ENCODE data around the gene SRC. TPM values are rescaled to one million over a fixed set of nuclear protein-coding genes. Genes with fewer than 3 reads are reported as not detected.

Gene SRC
- polyA plus RNA-seq, 3 donors: 13.5 to 25.7 (median 13.6) TPM

DNA sequence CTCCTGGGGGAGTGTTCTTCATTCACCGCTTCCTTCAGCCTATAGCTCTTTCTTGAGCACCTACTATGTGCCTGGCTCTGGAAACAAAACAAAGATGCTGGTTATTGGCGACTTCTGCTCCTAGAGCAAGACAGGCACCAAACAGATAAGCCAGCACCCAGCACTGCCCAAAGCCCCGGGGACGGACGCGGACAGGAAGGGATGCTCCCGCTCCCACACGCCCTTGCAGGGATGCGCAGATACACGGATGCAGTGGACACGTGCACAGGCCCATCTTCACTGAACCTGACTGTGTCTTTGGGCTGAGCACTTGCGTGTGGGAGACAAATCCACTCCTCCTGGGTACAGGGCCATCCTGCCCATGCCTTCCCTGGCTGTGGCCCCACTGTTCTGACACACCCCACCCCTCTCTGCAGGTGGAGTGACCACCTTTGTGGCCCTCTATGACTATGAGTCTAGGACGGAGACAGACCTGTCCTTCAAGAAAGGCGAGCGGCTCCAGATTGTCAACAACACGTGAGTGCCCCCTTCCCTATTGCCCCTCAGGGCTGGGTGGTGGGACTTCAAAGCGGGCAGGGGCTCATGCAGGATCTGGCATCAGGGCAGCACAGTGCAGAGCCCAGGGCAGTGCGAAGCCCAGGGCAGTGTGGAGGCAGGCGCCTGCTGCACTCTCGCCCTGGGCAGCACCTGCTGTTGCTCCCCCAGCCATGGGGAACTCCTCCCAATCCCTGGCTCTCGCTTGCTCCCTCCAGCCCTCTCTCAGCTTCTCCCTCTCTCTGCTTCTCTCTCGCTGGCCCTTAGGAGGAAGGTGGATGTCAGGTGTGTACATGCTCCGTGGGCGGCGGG is 39.9 kb downstream of the SRC start:
- 91 to 94% (median 93%) methylated on average over 23 to 25 of the region's 25 CpGs for WGBS, 3 donors
- H3K27ac ChIP-seq (ENCODE audit: low read depth, low read length): no peak overlapping the region

DNA sequence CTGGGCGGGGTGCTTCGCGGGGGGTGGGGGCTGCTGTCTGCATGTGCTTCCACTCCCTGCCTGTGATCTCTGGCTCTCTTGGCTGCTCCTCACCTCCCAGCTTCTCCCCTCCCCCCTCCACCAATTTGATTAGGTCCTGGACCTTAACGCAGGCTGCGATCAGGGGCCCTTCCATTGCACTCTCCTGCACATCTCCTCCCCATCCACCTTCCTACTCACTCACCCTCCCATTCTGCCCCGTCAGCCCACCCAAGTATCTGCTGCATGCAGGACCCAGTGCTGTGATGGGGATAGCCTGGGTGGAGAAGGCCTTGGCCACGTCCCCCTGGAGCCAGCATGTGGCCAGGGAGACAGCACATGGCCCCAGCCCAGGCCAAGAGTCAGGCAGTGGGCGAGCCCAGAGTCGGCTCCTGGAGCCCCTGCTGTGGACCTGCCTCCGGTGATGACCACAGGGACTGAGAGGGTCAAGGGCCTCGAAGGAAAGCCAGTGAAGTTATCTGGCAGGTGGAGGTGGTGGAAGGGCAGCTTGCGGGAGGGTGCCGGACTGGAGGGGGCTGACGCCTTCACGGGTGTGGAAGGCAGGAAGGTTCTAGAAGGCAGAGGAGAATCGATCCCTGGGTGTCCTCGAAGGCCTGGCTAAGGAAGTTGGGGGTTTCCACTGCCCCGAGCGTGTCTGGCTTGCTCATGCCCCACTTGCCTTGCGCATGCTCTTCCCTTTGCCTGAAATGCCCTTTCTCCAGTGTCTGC is 40.7 kb downstream of the SRC start:
- no peak overlapping the region for H3K27ac ChIP-seq (ENCODE audit: low read depth, low read length)
- WGBS, 3 donors: 82 to 89% (median 85%) methylated on average over 20 of the region's 20 CpGs

DNA sequence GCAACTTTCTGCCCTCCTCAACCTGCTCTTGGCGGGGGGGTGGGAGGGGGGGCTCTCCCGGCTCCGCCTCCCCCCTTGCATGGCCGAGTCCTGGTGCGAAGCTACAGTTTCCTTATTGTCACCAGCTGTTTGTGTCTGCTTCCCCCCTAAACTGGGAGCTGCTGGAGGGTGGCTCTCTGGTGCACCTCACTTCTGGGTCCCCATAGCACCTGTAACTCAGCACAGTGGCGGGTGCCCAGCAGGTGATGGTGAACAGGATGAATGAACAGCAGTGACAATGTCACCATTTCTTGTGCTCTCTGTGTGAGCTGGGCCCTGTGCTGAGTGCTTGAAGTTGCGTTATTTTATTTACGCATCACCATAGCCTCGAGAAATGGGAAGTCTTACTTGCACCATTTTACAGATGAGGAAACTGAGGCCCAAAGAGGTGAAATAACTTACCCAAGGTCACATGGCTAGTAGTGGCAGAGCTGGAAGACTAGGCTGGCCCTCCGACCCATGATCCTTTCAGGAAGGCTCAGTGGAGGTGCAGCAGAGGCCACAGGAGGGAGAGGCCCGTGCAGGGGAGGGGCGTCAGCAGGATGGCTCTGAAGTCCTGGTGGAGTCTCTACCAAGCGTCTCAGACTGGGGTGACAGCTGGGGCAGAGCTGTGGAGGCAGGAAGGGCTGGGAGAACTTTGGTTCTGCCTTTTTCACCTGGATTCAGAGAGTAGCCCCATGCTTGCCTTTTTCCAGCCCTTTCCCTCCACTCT is 41.8 kb downstream of the SRC start:
- WGBS, 3 donors: 86 to 91% (median 88%) methylated on average over 13 of the region's 13 CpGs
- H3K27ac ChIP-seq (ENCODE audit: low read depth, low read length): no peak overlapping the region

DNA sequence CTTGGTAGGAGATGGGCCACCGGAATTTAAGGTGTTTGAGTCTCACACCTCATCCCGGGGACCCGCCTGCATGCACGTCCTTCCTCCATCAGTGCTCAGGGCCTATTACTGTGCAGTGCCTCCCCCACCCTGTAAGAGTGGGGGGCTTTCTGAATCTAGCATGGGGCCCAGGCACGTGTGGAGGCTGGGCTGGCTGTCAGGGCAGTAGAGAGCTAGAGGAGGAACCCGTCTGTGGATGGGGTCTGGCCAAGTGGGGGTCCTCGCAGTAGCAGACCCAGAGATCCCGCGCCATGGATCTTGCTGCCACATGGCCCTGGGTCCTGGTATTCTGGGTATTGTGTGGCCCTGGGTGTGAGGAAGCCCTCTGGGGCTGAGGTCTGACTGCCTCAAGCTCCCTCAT is 42.9 kb downstream of the SRC start:
- WGBS, 3 donors: 82 to 95% (median 84%) methylated on average over 9 of the region's 9 CpGs
- H3K27ac ChIP-seq (ENCODE audit: low read depth, low read length): no peak overlapping the region

DNA sequence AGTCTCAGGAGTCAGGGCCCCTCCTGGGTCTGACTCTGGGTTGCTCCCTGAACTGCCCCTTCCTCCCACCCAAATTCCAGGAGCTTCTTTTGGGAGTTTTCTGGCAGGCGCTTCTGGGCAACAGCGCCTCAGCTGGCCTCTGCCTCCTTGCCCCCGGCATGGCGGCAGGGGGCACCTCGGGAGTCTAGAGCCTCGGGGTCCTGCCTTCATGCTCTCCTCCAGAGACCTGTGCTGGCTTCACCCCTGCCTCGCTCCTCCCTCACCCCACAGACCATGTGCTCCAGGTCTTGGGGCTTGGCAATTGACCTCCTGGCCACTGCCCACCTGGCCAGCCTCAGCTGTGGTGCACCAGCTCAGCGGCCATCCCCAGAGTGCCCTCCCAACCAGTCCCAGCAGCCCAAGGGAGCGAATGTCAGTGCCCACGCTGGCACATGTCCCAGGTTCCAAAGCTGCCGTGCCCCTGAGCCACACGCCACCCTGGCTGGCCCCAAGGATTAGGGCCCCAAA is 43.4 kb downstream of the SRC start:
- no peak overlapping the region for H3K27ac ChIP-seq (ENCODE audit: low read depth, low read length)
- 87 to 97% (median 88%) methylated on average over 11 to 12 of the region's 12 CpGs for WGBS, 3 donors

DNA sequence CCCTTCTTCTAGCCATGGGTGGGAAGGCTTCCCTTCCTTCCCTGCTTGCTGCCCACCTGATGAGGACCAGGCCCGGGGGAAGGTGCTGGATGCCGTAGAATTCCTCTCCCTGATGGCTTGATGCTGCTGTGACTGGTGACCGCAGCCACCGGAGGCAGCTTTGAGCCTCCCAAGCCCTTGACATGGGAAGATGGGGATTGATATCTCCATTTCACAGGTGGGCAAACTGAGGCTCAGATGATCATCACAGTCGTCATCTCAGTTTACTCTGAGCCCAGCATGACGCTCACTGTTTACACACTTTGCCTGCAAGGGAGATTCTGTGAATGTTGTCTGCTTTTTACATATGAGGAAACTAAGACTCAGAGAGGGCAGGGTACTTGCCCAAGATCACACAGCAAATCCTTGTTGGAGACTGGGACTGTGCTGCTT is 43.9 kb downstream of the SRC start:
- H3K27ac ChIP-seq (ENCODE audit: low read depth, low read length): no peak overlapping the region
- 91 to 95% (median 95%) methylated on average over 6 of the region's 6 CpGs for WGBS, 3 donors

DNA sequence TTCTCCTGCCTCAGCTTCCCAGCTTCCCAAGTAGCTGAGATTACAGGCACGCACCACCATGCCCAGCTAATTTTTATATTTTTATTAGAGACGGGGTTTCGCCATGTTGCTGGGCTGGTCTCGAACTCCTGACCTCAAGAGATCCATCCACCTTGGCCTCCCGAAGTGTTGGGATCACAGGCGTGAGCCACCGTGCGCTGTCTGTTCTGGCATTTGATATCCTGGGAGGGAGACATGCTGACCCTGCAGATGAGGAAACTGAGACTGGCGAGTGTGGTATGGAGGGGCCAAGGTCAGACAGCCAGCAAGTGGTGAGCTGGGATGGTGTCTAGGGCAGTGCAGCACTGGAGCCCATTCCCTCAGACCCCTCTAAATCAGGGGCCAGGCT is 44.6 kb downstream of the SRC start:
- 87 to 96% (median 95%) methylated on average over 9 of the region's 9 CpGs for WGBS, 3 donors
- H3K27ac ChIP-seq (ENCODE audit: low read depth, low read length): no peak overlapping the region

DNA sequence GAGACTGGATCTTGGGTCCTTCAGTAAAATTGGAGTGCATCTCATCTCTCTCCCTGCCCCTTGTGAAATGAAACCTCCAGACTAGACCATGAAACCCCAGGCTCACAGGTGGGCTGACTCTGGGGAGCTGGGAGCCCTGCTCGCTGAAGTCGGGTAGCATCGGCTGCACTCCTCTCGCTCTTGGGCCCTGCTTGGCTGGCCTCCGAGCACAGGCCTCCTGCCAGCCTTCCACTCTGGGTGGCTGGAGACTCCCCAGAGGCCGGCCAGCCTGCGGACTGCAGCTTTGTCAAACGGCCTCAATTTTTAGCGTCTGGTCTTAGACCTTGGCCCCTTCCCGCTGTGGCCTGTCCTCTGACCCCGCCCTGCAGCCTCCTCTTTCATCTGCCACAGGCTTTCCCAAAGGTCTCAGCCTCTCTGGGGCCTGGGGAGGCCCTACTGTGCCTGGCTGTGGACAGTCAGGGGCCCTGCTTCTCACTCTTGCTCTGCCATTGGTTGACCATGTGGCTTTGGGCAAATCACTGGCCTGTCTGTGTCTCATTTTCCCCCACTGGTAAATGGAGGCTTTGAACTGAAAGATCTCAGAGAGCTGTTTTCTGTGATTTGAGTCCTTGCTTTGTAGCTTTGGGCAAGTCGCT is 45.1 kb downstream of the SRC start:
- 71 to 81% (median 79%) methylated on average over 12 of the region's 12 CpGs for WGBS, 3 donors

DNA sequence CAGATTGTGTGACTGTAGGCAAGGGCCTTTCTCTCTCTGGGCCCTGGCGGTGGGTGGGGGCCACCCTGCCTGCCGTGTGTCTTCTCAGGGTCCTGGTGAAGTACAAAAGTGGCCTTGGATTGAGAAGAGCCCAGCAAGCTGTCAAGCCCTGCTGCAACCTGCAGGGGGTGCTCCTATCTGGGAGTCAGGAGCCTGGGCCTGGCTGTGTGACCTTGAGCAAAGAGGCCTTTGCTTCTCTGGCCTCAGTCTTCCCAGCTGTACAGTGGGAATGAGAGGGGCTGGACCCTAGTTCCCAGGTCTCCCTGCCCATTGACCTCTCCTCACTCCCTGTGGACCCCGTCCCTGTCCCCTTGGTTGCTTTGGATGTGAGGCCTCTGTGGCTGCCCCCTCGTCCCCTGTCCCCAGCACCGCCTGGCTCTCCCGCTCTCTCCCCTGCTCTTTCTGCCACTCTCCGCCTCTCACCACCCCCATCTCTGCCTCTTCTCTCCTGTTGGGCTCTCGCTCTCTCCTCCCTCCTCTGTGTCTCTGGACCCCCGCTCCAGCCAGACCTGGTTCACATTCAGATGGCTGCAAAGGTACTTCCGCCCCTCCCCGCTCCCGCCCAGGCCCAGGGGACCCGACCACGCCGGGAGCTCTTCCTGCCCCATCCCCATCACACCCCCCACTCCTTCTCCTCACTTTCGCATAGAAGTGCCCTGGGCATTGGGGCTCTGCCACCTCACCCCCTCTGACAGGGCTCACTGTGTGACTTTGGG is 46.7 kb downstream of the SRC start:
- H3K27ac ChIP-seq (ENCODE audit: low read depth, low read length): no peak overlapping the region
- WGBS, 3 donors: 87 to 92% (median 89%) methylated on average over 16 of the region's 16 CpGs

More for the DNA sequence above, 45.1 kb downstream of the SRC start:
- H3K27ac ChIP-seq (ENCODE audit: low read depth, low read length): no peak overlapping the region

DNA sequence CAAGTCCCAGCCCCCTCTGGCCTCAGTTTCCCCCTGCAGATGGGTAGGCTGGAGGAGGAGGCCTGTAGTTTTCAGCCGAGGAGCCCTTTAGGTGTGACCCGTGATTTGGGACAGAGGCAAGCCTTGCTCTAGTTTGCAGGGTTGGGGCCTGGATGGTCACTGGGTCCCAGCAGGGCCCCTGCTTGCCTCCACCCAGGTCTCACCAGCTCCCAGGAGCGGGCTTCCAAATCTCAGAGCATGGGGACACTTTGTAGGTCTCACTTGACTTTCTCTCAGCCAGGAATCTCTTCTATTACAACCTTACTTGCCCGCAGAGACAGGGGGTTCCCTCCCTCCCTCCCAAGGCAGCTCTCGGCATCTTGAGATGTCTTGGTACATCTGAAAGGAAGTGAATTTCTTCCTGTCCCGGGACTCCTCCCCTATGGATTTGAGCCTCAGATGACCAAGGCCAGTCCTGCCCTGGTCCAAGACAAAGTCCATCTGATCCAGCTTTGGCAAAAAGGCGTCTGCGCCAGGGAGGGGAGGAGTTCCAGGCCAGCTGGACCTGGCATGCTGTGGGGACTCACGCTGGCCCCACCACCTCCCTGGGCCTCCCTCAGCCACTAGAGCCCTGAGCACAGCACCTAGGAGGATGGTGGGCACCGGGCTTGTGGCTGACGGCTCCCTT is 47.4 kb downstream of the SRC start:
- 74 to 82% (median 76%) methylated on average over 10 to 11 of the region's 11 CpGs for WGBS, 3 donors
- no peak overlapping the region for H3K27ac ChIP-seq (ENCODE audit: low read depth, low read length)

DNA sequence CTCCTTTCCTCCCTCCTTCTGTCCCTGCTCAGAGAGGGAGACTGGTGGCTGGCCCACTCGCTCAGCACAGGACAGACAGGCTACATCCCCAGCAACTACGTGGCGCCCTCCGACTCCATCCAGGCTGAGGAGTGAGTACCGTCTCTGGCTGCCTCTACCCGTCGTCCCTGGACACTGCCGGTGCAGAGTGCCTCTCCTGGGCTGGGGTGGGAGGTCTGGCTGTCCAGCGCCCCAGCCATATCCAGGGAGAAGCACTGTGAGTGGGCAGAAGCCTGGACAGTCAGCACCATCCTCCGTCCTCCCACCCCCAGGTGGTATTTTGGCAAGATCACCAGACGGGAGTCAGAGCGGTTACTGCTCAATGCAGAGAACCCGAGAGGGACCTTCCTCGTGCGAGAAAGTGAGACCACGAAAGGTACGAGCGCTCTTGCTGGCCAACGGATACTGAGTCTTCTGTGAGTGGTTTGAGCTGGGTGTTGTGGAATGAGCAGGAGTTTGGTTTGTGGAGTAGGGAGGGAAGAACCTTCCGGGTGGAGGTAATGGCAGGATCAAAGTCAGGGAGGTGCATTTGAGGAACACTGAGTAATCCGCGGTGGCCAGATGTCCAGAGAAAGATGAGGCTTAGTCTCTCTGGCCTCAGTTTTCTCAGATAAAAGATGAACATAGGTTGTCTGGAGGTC is 48.1 kb downstream of the SRC start:
- H3K27ac ChIP-seq (ENCODE audit: low read depth, low read length): no peak overlapping the region
- WGBS, 3 donors: 88 to 90% (median 88%) methylated on average over 22 of the region's 22 CpGs

DNA sequence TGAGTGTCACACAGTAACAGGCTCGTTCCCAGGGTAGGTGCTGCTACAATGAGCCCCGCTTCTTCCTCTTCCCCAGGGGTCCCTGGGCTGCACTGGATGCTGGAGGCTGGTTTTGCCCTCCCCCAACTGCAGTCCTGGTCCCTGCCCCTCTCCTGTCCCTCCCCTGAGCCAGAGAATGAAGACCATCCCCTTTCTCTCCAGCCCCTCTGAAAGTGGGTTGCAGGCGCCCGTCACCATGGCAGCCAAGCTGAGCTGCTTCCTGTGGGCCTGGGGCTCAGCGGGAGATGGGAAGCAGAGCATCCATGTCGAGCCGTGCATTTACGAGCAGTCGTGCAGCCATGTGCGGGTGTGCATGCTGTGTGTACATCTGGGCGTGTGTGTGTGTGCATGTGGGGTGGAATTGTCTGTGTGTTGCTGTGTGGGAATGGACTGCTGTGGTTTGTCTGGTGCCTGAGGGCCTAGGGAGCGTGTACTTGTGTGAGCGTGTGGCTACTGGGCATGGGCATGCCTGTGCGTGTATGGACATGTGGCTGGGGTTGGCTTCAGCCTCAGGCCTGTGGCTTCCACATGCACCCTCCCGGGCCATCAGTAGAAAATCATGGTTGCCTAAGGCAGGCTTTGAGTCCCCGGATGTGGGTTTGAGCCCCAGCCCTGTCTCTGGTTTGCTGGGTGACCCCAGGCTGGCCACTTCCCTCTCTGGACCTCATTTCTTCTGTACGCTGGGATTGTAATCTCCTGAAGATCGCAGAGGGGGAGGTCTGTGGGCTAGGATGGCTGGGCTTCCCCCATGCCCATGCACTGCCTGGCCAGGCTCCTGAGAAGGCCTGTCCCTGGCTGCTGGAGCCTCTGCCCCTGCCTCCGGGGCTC is 48.8 kb downstream of the SRC start:
- WGBS, 3 donors: 75 to 95% (median 83%) methylated on average over 19 of the region's 19 CpGs
- no peak overlapping the region for H3K27ac ChIP-seq (ENCODE audit: low read depth, low read length)

DNA sequence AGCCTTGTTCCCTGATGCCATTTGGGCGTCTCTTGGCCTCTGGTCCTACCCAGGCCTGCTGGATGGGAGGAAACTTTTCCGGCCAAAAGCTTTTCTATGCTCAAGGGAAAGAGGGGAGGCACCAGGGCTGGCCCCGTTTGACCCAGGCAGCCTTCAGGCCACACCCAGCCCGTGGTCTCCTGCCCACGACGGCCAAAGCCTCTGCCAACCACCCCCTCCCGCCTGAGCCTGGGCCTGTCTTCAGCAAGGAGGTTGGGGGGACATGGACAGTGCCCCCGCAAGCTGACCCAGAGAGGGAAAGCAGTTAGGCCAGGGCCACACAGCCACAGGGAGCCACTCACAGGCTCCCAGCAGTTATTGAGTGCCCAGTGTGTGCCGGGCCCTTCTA is 49.5 kb downstream of the SRC start:
- 47 to 86% (median 58%) methylated on average over 9 of the region's 9 CpGs for WGBS, 3 donors
- H3K27ac ChIP-seq (ENCODE audit: low read depth, low read length): no peak overlapping the region

DNA sequence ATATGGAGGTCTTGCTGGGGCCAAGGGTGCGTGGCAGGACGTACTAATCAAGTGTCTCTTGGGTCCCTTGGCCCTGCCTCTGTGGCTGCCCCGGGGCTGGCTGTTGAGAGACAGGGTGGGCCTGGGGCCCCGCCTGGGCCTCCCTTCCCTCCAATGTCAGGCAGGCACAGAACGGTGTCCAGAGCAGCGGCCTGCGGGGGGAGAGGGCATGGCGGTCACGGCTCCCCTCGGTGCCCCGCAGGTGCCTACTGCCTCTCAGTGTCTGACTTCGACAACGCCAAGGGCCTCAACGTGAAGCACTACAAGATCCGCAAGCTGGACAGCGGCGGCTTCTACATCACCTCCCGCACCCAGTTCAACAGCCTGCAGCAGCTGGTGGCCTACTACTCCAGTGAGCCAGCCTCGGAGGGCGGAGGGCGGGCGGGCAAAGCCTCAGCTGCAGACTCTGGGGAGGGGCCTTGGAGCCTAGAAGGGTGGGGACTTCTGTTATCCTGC is 50.0 kb downstream of the SRC start:
- WGBS, 3 donors: 59 to 75% (median 67%) methylated on average over 20 to 22 of the region's 22 CpGs
- H3K27ac ChIP-seq (ENCODE audit: low read depth, low read length): no peak overlapping the region

DNA sequence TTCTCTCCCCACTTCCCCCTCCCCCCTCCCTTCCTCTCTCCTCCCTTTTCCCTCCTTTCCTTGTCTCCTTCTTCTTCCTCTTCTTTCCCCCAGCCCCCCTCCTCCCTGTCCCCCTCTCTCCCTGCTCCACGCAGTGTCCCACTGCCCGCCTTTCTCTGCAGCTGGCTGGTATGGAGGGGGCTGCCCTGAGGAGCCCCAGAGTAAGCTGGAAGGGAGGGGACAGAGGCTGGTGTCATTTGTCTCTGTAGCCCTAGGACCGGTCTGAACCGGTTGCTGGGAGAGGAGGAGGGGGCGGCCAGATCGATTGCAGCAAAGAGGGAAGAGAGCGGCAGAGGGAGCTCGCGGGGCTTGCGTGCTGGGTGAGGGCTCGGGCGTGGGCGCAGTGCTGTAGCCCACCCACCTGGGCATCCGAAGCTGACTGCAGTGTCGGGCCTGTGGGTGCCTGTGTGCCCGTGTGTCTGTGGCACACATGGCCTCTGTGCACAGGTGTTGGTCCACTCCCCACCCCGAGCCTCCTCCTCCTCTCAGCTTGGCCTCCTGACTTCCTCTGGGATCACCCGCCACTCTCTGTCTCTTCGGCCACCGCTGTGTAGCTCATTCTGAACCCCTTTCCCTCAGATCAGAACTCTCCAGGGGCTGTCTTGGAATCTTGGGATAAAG is 50.6 kb downstream of the SRC start:
- WGBS, 3 donors: 53 to 68% (median 67%) methylated on average over 15 to 20 of the region's 20 CpGs
- H3K27ac ChIP-seq (ENCODE audit: low read depth, low read length): no peak overlapping the region

Data from adipose tissue (tissue), 3 donors.